ENCODE measurements around the gene KRT76.

KRT76 gene

DNA sequence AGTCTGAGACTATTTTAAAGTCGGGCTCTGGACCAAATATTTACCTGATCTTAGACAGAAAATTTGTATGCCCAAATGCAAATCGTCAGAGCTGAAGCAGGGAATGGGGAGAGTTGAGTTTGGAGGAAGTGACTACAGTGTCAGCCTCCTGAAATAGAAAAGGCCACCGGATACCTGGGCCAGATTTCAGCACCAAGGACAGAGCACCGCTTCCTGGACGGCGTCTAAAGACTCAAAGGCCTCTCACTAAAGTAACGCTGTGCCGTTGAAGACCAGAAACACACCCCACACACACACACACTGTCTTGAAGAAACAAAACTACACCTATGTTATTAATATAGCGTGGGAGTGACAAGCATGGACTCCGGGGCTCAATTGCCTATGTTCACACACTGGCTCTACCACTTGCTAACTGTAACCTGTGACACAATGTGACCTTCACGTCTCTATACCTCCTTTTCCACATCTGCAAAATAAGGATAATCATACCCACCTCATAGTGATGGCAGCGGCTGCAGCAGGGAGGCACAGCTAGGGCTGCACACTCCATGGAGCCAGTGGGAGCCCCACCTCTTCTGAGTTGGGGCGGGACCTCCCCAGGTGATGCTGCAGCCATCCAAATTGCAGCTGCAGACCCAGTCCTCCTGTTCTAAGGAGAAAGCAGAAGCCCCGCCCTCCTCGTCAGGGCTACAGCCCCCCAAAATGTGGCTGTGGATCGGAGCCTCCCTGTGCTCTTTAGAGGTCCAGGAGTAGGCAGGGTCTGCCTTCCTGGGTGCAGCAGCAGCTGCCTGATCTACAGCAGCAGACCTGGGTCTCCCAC is 35.6 kb downstream of the KRT76 start:
- no peaks in the 10 kb centered on the region for H3K36me3 ChIP-seq (ENCODE audit: insufficient read depth)
- no peak for TF ChIP-seq CTCF (conservative IDR thresholded peaks at IDR 0.05; ENCODE audit: low read depth, low read length)
- no peak overlapping the region for H3K4me3 ChIP-seq (IDR thresholded peaks at IDR 0.05; ENCODE audit: insufficient read depth, low read depth, low read length)
- H2AFZ ChIP-seq (ENCODE audit: low read depth), result no peak overlapping the region
- H3K4me1 ChIP-seq (ENCODE audit: low read depth, poor library complexity, severe bottlenecking), result no peaks in the 10 kb centered on the region
- H4K20me1 ChIP-seq (ENCODE audit: insufficient read depth), result no peaks in the 10 kb centered on the region
- H3K27me3 ChIP-seq (ENCODE audit: insufficient read depth, low read depth), result peaks cover 15% of the 10 kb centered on the region; the same call in 1 of the 2 replicates
- H3K27ac ChIP-seq, result no peak overlapping the region
- H3K9ac ChIP-seq, result no peak overlapping the region
- H3K79me2 ChIP-seq (ENCODE audit: insufficient read depth, low read depth), result no peaks in the 10 kb centered on the region
- H3K4me2 ChIP-seq, result no peak overlapping the region

GRCh38 chr12:52740584-52740983 is 36.6 kb downstream of the KRT76 start:
- TF ChIP-seq CTCF (conservative IDR thresholded peaks at IDR 0.05; ENCODE audit: low read depth, low read length), result no peak
- H3K79me2 ChIP-seq (ENCODE audit: insufficient read depth, low read depth), result no peaks in the 10 kb centered on the region
- peaks cover 10% of the 10 kb centered on the region; the same call in 1 of the 2 replicates for H3K27me3 ChIP-seq (ENCODE audit: insufficient read depth, low read depth)
- H3K4me1 ChIP-seq (ENCODE audit: low read depth, poor library complexity, severe bottlenecking), result no peaks in the 10 kb centered on the region
- no peak overlapping the region for H3K4me3 ChIP-seq (IDR thresholded peaks at IDR 0.05; ENCODE audit: insufficient read depth, low read depth, low read length)
- no peaks in the 10 kb centered on the region for H4K20me1 ChIP-seq (ENCODE audit: insufficient read depth)
- no peak overlapping the region for H3K4me2 ChIP-seq
- H3K9ac ChIP-seq, result no peak overlapping the region
- no peak overlapping the region for H2AFZ ChIP-seq (ENCODE audit: low read depth)
- H3K27ac ChIP-seq, result no peak overlapping the region
- H3K36me3 ChIP-seq (ENCODE audit: insufficient read depth), result no peaks in the 10 kb centered on the region

- Histone ChIP-seq H3K4me1 (ENCODE audit: low read depth, poor library complexity, severe bottlenecking) (no peaks in the 10 kb centered on the region), H4K20me1 (ENCODE audit: insufficient read depth) (no peaks in the 10 kb centered on the region), H3K27ac (no peak overlapping the region), H3K9ac (no peak overlapping the region), H3K4me2 (no peak overlapping the region), H3K79me2 (ENCODE audit: insufficient read depth, low read depth) (no peaks in the 10 kb centered on the region), H3K36me3 (ENCODE audit: insufficient read depth) (no peaks in the 10 kb centered on the region), H3K4me3 (IDR thresholded peaks at IDR 0.05; ENCODE audit: insufficient read depth, low read depth, low read length) (no peak overlapping the region), H3K27me3 (ENCODE audit: insufficient read depth, low read depth) (peaks cover 14% of the 10 kb centered on the region; the same call in 1 of the 2 replicates), H2AFZ (ENCODE audit: low read depth) (no peak overlapping the region)
- no peak for TF ChIP-seq CTCF (conservative IDR thresholded peaks at IDR 0.05; ENCODE audit: low read depth, low read length)
These were observed 37.2 kb downstream of the KRT76 start for GRCh38 chr12:52739963-52740362.

DNA sequence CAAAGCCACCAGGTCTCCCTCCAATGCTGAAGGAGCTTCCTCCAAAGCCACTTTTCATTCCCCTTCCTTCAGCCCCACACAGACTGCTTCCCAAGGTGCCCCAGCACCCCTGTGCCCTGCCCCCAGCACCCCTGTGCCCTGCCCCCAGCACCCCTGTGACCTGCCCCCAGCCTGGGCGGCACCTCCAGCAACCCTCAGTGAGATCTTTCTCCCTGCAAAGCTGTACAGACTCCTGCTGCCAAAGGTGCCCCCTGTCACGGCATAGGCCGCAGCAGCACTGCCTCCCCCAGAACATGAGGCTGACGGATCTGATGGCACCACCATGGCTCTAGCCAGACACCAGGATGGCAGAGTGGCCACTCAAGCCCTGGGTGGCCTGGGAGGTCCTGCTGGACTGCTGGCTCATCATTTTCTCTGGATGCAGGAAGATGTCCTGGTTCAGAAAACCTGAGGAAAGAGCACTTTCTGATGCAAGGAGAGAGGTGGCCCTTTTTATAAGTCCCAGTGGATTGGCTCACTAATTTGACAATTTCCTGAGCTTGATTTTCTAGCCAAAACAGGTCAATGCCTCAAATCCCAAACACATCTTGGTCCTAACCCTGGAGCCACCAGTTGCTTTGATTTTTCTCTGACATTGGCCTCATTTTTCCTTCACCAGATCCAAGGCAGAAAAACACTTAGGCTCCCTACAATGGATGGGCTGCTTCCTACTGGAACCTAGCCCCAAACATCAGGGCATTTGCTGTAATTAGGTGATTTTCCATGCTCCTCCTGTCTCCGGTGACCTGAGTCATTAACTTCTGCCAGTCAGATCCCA is 41.1 kb downstream of the KRT76 start:
- no peak overlapping the region for H3K9ac ChIP-seq
- H3K4me3 ChIP-seq (IDR thresholded peaks at IDR 0.05; ENCODE audit: insufficient read depth, low read depth, low read length), result no peak overlapping the region
- H2AFZ ChIP-seq (ENCODE audit: low read depth), result no peak overlapping the region
- H3K79me2 ChIP-seq (ENCODE audit: insufficient read depth, low read depth), result no peaks in the 10 kb centered on the region
- no peaks in the 10 kb centered on the region for H4K20me1 ChIP-seq (ENCODE audit: insufficient read depth)
- no peak overlapping the region for H3K4me2 ChIP-seq
- H3K4me1 ChIP-seq (ENCODE audit: low read depth, poor library complexity, severe bottlenecking), result no peaks in the 10 kb centered on the region
- no peaks in the 10 kb centered on the region for H3K36me3 ChIP-seq (ENCODE audit: insufficient read depth)
- no peak for TF ChIP-seq CTCF (conservative IDR thresholded peaks at IDR 0.05; ENCODE audit: low read depth, low read length)
- H3K27me3 ChIP-seq (ENCODE audit: insufficient read depth, low read depth), result peaks cover 46% of the 10 kb centered on the region
- no peak overlapping the region for H3K27ac ChIP-seq

All from KMS-11 (cell line).